NOMO-1 treated with dmso at 0.1 percent for 144 hours (cell line): ENCODE data around the gene TMEM200A.

Experiments
- DNase-seq: peaks from one replicate; lab custom pipeline; 2025; ENCODE audit not compliant: unreplicated experiment; lab: John Stamatoyannopoulos, UW

Gene TMEM200A

GRCh38 chr6:130423044-130423443 lies 57.2 kb downstream of the TMEM200A start:
- no peak for DNase-seq

GRCh38 chr6:130424710-130425109 lies 58.9 kb downstream of the TMEM200A start:
- DNase-seq = no peak

- DNase-seq = no peak
Measured at GRCh38 chr6:130425537-130425936, 59.7 kb downstream of the TMEM200A start.

GRCh38 chr6:130426066-130426721 lies 60.4 kb downstream of the TMEM200A start:
- DNase-seq = no peak

GRCh38 chr6:130431346-130431852 lies 65.6 kb downstream of the TMEM200A start:
- DNase-seq = no peak

GRCh38 chr6:130432838-130433237 lies 67.0 kb downstream of the TMEM200A start:
- no peak for DNase-seq

GRCh38 chr6:130434174-130434873 lies 68.5 kb downstream of the TMEM200A start:
- DNase-seq = no peak

GRCh38 chr6:130435181-130435580 lies 69.4 kb downstream of the TMEM200A start:
- DNase-seq = no peak

- no peak for DNase-seq
Measured at GRCh38 chr6:130437961-130438360, 72.1 kb downstream of the TMEM200A start.

- DNase-seq = no peak
Measured at GRCh38 chr6:130447374-130447773, 81.6 kb downstream of the TMEM200A start.

- DNase-seq = no peak
Measured at GRCh38 chr6:130452336-130452735, 86.5 kb downstream of the TMEM200A start.

GRCh38 chr6:130453230-130453629 lies 87.4 kb downstream of the TMEM200A start:
- no peak for DNase-seq

GRCh38 chr6:130457605-130458004 lies 91.8 kb downstream of the TMEM200A start:
- DNase-seq = no peak

- no peak for DNase-seq
Measured at GRCh38 chr6:130459316-130459715, 93.5 kb downstream of the TMEM200A start.

GRCh38 chr6:130460934-130461333 lies 95.1 kb downstream of the TMEM200A start:
- no peak for DNase-seq

GRCh38 chr6:130466052-130466747 lies 100.4 kb downstream of the TMEM200A start:
- DNase-seq = no peak

GRCh38 chr6:130466748-130467061 lies 100.9 kb downstream of the TMEM200A start:
- DNase-seq = no peak

- no peak for DNase-seq
Measured at GRCh38 chr6:130467146-130468050, 101.6 kb downstream of the TMEM200A start.

GRCh38 chr6:130470766-130471165 lies 104.9 kb downstream of the TMEM200A start:
- no peak for DNase-seq

- DNase-seq = no peak
Measured at GRCh38 chr6:130473886-130474285, 108.1 kb downstream of the TMEM200A start.
